Ectodermal cell (in vitro differentiated cells): ENCODE results near the gene SCP2D1.

Source experiments
- H3K27ac ChIP-seq: 2 replicates; pipeline ENCODE4 v1.7.0; 2013; ENCODE audit warnings: mild to moderate bottlenecking, low read depth, low read length; ENCODE audit not compliant: insufficient read depth, poor library complexity, severe bottlenecking
- H3K27me3 ChIP-seq: 2 replicates; pipeline ENCODE4 v1.7.0; 2013; ENCODE audit warnings: mild to moderate bottlenecking, low read length; ENCODE audit not compliant: insufficient read depth, control insufficient read depth, poor library complexity, severe bottlenecking
- H3K36me3 ChIP-seq: one replicate; pipeline ENCODE4 v1.7.0; 2013; ENCODE audit warnings: low read length; ENCODE audit not compliant: control insufficient read depth, insufficient read depth
- H3K4me1 ChIP-seq: one replicate; pipeline ENCODE4 v1.7.0; 2013; ENCODE audit warnings: low read length; ENCODE audit not compliant: control insufficient read depth, insufficient read depth
- H3K4me3 ChIP-seq: 2 replicates; pipeline ENCODE4 v1.7.0; 2013; ENCODE audit warnings: low read depth, low read length, control low read depth; ENCODE audit not compliant: insufficient read depth
- H3K9me3 ChIP-seq: 2 replicates; pipeline ENCODE4 v1.7.0; 2013; ENCODE audit warnings: mild to moderate bottlenecking, low read length, moderate library complexity; ENCODE audit not compliant: control insufficient read depth
- WGBS, 2 experiments: methylation state at CpG; one replicate each; pipeline ENCODE4 v1.1.7; 2013; ENCODE audit warnings: missing lambda C conversion rate in 2 of 2; 5-methylcytosine and 5-hydroxymethylcytosine counted together

SCP2D1 gene

GRCh38 chr20:18788021-18788420, 25.6 kb upstream of the SCP2D1 start:
- no peak overlapping the region for H3K4me3 ChIP-seq
- H3K36me3 ChIP-seq, result no peaks in the 10 kb centered on the region
- H3K4me1 ChIP-seq, result no peaks in the 10 kb centered on the region
- H3K27me3 ChIP-seq, result peaks cover 28% of the 10 kb centered on the region
- no peak overlapping the region for H3K27ac ChIP-seq
- H3K9me3 ChIP-seq, result no peaks in the 10 kb centered on the region

DNA sequence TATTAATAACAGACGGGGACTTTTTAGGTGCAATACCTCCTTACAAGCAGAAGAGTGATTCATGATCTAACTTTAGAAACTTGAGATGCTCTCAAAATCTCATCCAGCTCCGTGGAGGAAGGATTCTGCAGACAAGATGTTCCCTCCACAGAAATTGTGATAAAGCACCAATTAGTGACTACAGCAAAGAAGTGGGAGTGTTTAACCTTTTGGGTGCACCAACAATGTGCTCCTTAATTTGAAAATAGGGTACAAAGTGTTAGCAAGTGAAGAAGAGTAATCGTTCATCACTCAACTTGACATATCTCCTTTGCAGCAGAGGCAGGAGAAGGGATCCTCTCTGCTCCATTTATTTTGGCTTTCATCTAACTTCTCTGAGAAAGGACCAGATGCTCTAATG, 22.8 kb upstream of the SCP2D1 start:
- no peaks in the 10 kb centered on the region for H3K36me3 ChIP-seq
- peaks cover 28% of the 10 kb centered on the region for H3K27me3 ChIP-seq
- H3K9me3 ChIP-seq, result no peaks in the 10 kb centered on the region
- H3K4me1 ChIP-seq, result no peaks in the 10 kb centered on the region
- H3K4me3 ChIP-seq, result no peak overlapping the region
- H3K27ac ChIP-seq, result no peak overlapping the region
- 85 to 86% methylated on average over 3 of the region's 3 CpGs for WGBS, 2 experiments

DNA sequence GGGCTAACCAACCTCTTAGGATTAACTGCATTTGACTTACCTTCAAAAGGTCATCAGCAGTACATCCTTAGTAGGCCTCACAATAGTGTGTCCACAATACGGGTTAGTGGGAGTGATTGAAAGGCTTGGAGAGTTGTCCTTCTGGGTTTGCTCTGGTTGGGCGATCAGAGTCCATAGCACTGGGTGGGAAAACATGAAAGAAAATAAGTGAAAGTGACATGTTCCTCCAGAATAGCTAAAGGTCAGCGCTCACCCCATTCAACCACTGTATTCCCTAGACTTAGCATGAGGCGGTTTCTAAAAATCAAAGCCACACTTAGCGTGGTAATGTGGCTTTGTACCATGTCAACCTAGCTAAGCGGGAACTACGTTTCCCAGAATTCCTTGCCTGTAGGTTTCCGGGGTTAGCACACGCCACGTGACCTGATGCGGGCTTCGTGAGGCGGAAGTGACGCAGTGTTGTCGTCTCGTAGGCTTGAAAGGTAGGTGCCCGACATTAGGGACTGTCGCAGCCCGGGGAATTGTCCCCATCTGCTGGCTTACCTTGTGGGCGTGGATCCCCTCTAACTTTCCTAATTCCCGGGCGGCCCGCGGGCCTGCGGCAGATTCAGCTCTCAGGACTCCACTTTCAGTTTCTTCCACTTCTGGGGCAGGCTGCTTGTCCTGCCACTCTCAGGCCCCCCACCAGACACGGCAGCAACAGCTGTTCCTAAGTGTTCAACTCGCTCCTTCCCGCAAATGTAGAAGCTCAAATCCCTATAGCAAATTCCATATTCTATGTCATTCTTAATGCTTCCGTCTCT, 19.8 kb upstream of the SCP2D1 start:
- peaks cover 28% of the 10 kb centered on the region for H3K27me3 ChIP-seq
- 11 to 12% methylated on average over 29 of the region's 29 CpGs for WGBS, 2 experiments
- no peaks in the 10 kb centered on the region for H3K9me3 ChIP-seq
- no peaks in the 10 kb centered on the region for H3K4me1 ChIP-seq
- no peak overlapping the region for H3K27ac ChIP-seq
- peak overlapping the region; percentile 75 for H3K4me3 ChIP-seq
- H3K36me3 ChIP-seq, result no peaks in the 10 kb centered on the region

GRCh38 chr20:18794428-18794787, 19.2 kb upstream of the SCP2D1 start:
- peaks cover 26% of the 10 kb centered on the region for H3K27me3 ChIP-seq
- no peaks in the 10 kb centered on the region for H3K4me1 ChIP-seq
- H3K36me3 ChIP-seq, result no peaks in the 10 kb centered on the region
- no peak overlapping the region for H3K27ac ChIP-seq
- H3K4me3 ChIP-seq, result peak overlapping the region; percentile 75
- 82 to 86% methylated on average over 3 of the region's 3 CpGs for WGBS, 2 experiments
- no peaks in the 10 kb centered on the region for H3K9me3 ChIP-seq

GRCh38 chr20:18795366-18795765, 18.2 kb upstream of the SCP2D1 start:
- no peak overlapping the region for H3K4me3 ChIP-seq
- peaks cover 16% of the 10 kb centered on the region for H3K27me3 ChIP-seq
- WGBS, 2 experiments, result 93 to 95% methylated on average over 4 of the region's 4 CpGs

DNA sequence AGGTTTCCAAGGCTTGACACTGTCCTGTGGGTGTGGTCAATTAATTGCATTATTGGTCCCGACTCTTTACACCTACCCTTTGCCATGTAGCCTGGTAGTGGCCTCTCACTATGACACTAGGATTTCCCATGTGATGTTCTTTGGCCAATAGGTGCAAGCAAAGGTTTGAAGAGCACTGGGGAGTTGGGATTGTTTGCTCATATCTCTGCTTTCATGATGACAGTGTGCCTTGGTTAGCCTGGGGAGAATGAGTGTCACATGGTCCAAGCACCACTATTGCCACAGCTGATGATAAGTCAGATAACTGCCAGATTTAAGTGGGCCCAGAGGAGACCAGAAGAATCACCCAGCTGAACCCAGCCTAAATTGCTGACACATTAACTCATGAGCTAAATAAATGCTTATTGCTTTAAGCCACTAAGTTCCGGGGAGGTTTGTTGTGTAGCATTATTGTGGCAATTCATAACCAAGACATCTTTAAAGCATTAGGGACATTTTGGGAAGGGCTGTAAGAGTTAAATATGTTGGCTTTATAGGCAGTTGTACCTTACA, 17.2 kb upstream of the SCP2D1 start:
- H3K4me3 ChIP-seq, result no peak overlapping the region
- H3K4me1 ChIP-seq, result no peaks in the 10 kb centered on the region
- no peaks in the 10 kb centered on the region for H3K36me3 ChIP-seq
- H3K27me3 ChIP-seq, result peaks cover 7% of the 10 kb centered on the region
- H3K27ac ChIP-seq, result no peak overlapping the region
- H3K9me3 ChIP-seq, result no peaks in the 10 kb centered on the region
- WGBS, 2 experiments, result 90 to 92% methylated on average over 2 of the region's 2 CpGs

More at GRCh38 chr20:18795366-18795765, 18.2 kb upstream of the SCP2D1 start:
- no peaks in the 10 kb centered on the region for H3K9me3 ChIP-seq
- no peak overlapping the region for H3K27ac ChIP-seq
- H3K4me1 ChIP-seq, result no peaks in the 10 kb centered on the region
- no peaks in the 10 kb centered on the region for H3K36me3 ChIP-seq

GRCh38 chr20:18801516-18801915, 12.1 kb upstream of the SCP2D1 start:
- Histone ChIP-seq H3K27ac (no peak overlapping the region), H3K4me1 (no peaks in the 10 kb centered on the region), H3K27me3 (no peaks in the 10 kb centered on the region), H3K4me3 (no peak overlapping the region), H3K9me3 (no peaks in the 10 kb centered on the region), H3K36me3 (no peaks in the 10 kb centered on the region)
- 84 to 92% methylated on average over 2 of the region's 2 CpGs for WGBS, 2 experiments

- Histone ChIP-seq H3K9me3 (no peaks in the 10 kb centered on the region), H3K27ac (no peak overlapping the region), H3K27me3 (no peaks in the 10 kb centered on the region), H3K36me3 (no peaks in the 10 kb centered on the region), H3K4me1 (no peaks in the 10 kb centered on the region), H3K4me3 (no peak overlapping the region)
- WGBS, 2 experiments, result 90 to 93% methylated on average over 7 of the region's 7 CpGs
Observed at GRCh38 chr20:18802012-18802634, 11.5 kb upstream of the SCP2D1 start.

GRCh38 chr20:18805881-18806280, 7.7 kb upstream of the SCP2D1 start:
- Histone ChIP-seq H3K9me3 (no peaks in the 10 kb centered on the region), H3K36me3 (no peaks in the 10 kb centered on the region), H3K4me3 (no peak overlapping the region), H3K27ac (no peak overlapping the region), H3K27me3 (no peaks in the 10 kb centered on the region), H3K4me1 (no peaks in the 10 kb centered on the region)
- 89 to 94% methylated on average over 4 of the region's 4 CpGs for WGBS, 2 experiments

GRCh38 chr20:18808712-18809111, 4.9 kb upstream of the SCP2D1 start:
- WGBS, 2 experiments, result 72 to 74% methylated on average over 3 of the region's 3 CpGs
- no peaks in the 10 kb centered on the region for H3K27me3 ChIP-seq
- no peaks in the 10 kb centered on the region for H3K9me3 ChIP-seq
- no peak overlapping the region for H3K4me3 ChIP-seq
- no peak overlapping the region for H3K27ac ChIP-seq
- no peaks in the 10 kb centered on the region for H3K4me1 ChIP-seq
- H3K36me3 ChIP-seq, result no peaks in the 10 kb centered on the region
